ENCODE data around the gene NHS. TPM values are rescaled to one million over a fixed set of nuclear protein-coding genes. Genes with fewer than 3 reads are reported as not detected.
A peak's percentile ranks its signal among the peaks of the same experiment; 100 is the strongest.

Gene NHS
- total and polyA plus RNA-seq, 4 donors, result 14.1 to 17.7 (median 15.8) TPM

- H3K4me1 ChIP-seq (ENCODE audit: control insufficient read depth, insufficient read depth, low read length), result no peaks in the 10 kb centered on the region
- no peaks in the 10 kb centered on the region for H3K36me3 ChIP-seq (ENCODE audit: control insufficient read depth, insufficient read depth, low read length)
- no peak overlapping the region for H3K27ac ChIP-seq (ENCODE audit: low read depth, low read length)
- WGBS (ENCODE audit: insufficient coverage), result 38% methylated on average over 3 of the region's 4 CpGs
- no peak overlapping the region for H3K4me3 ChIP-seq (ENCODE audit: low read depth, low read length)
- no peaks in the 10 kb centered on the region for H3K9me3 ChIP-seq (ENCODE audit: control insufficient read depth, insufficient read depth, low read length)
- H3K27me3 ChIP-seq (ENCODE audit: control insufficient read depth, insufficient read depth, low read length), result peaks cover 72% of the 10 kb centered on the region
- DNase-seq (ENCODE audit: low read depth in 4 of 6, low spot score in 6 of 6), result peak in 2 of 6 donors; percentile 69 to 86
Observed at GRCh38 chrX:17459008-17459611, 84.1 kb downstream of the NHS start.

- H3K36me3 ChIP-seq (ENCODE audit: control insufficient read depth, insufficient read depth, low read length), result no peaks in the 10 kb centered on the region
- no peaks in the 10 kb centered on the region for H3K9me3 ChIP-seq (ENCODE audit: control insufficient read depth, insufficient read depth, low read length)
- WGBS (ENCODE audit: insufficient coverage), result no CpG with 5 or more reads among the region's 1 CpG
- no peak overlapping the region for H3K27ac ChIP-seq (ENCODE audit: low read depth, low read length)
- peaks cover 72% of the 10 kb centered on the region for H3K27me3 ChIP-seq (ENCODE audit: control insufficient read depth, insufficient read depth, low read length)
- peak in 2 of 6 donors; percentile 15 to 83 for DNase-seq (ENCODE audit: low read depth in 4 of 6, low spot score in 6 of 6)
- H3K4me3 ChIP-seq (ENCODE audit: low read depth, low read length), result no peak overlapping the region
- no peaks in the 10 kb centered on the region for H3K4me1 ChIP-seq (ENCODE audit: control insufficient read depth, insufficient read depth, low read length)
Observed at GRCh38 chrX:17459661-17460060, 84.7 kb downstream of the NHS start.

GRCh38 chrX:17462881-17463280 lies 87.9 kb downstream of the NHS start:
- Histone ChIP-seq H3K4me1 (ENCODE audit: control insufficient read depth, insufficient read depth, low read length) (no peaks in the 10 kb centered on the region), H3K9me3 (ENCODE audit: control insufficient read depth, insufficient read depth, low read length) (no peaks in the 10 kb centered on the region), H3K4me3 (ENCODE audit: low read depth, low read length) (no peak overlapping the region), H3K27me3 (ENCODE audit: control insufficient read depth, insufficient read depth, low read length) (peaks cover 66% of the 10 kb centered on the region), H3K27ac (ENCODE audit: low read depth, low read length) (no peak overlapping the region), H3K36me3 (ENCODE audit: control insufficient read depth, insufficient read depth, low read length) (no peaks in the 10 kb centered on the region)
- no peak for DNase-seq (ENCODE audit: low read depth in 4 of 6, low spot score in 6 of 6)
- WGBS (ENCODE audit: insufficient coverage), result no CpG with 5 or more reads among the region's 1 CpG

- no peak overlapping the region for H3K27ac ChIP-seq (ENCODE audit: low read depth, low read length)
- H3K36me3 ChIP-seq (ENCODE audit: control insufficient read depth, insufficient read depth, low read length), result no peaks in the 10 kb centered on the region
- no peak for DNase-seq (ENCODE audit: low read depth in 4 of 6, low spot score in 6 of 6)
- no peaks in the 10 kb centered on the region for H3K9me3 ChIP-seq (ENCODE audit: control insufficient read depth, insufficient read depth, low read length)
- H3K4me1 ChIP-seq (ENCODE audit: control insufficient read depth, insufficient read depth, low read length), result no peaks in the 10 kb centered on the region
- H3K27me3 ChIP-seq (ENCODE audit: control insufficient read depth, insufficient read depth, low read length), result peaks cover 58% of the 10 kb centered on the region
- no peak overlapping the region for H3K4me3 ChIP-seq (ENCODE audit: low read depth, low read length)
Observed at GRCh38 chrX:17464194-17464593, 89.2 kb downstream of the NHS start.

DNA sequence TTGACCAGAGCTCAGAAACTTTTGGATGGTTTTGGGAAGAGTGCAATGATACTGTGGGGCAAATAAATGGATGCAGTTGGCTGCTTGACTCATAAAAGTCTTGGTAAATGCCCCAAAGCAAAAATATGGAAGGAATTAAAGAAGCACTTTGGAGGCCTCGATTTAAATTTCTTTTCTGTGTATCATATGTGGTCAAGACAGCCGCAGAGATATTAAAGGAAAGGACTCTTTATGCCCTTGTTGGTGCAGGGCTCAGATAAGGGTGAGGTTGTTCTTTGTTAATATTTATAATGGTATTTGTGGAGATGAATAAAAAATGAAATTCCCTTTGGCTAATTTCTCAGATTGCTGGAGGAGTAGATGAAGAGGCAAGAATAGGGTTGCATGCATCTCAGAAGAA lies 90.2 kb downstream of the NHS start:
- Histone ChIP-seq H3K27ac (ENCODE audit: low read depth, low read length) (no peak overlapping the region), H3K4me3 (ENCODE audit: low read depth, low read length) (no peak overlapping the region), H3K9me3 (ENCODE audit: control insufficient read depth, insufficient read depth, low read length) (no peaks in the 10 kb centered on the region), H3K4me1 (ENCODE audit: control insufficient read depth, insufficient read depth, low read length) (no peaks in the 10 kb centered on the region), H3K27me3 (ENCODE audit: control insufficient read depth, insufficient read depth, low read length) (peaks cover 57% of the 10 kb centered on the region), H3K36me3 (ENCODE audit: control insufficient read depth, insufficient read depth, low read length) (no peaks in the 10 kb centered on the region)
- no peak for DNase-seq (ENCODE audit: low read depth in 4 of 6, low spot score in 6 of 6)
- 86% methylated on average over 2 of the region's 2 CpGs for WGBS (ENCODE audit: insufficient coverage)

GRCh38 chrX:17465802-17466201 lies 90.8 kb downstream of the NHS start:
- Histone ChIP-seq H3K27ac (ENCODE audit: low read depth, low read length) (no peak overlapping the region), H3K4me3 (ENCODE audit: low read depth, low read length) (no peak overlapping the region), H3K36me3 (ENCODE audit: control insufficient read depth, insufficient read depth, low read length) (no peaks in the 10 kb centered on the region), H3K9me3 (ENCODE audit: control insufficient read depth, insufficient read depth, low read length) (no peaks in the 10 kb centered on the region), H3K27me3 (ENCODE audit: control insufficient read depth, insufficient read depth, low read length) (peaks cover 57% of the 10 kb centered on the region), H3K4me1 (ENCODE audit: control insufficient read depth, insufficient read depth, low read length) (no peaks in the 10 kb centered on the region)
- no peak for DNase-seq (ENCODE audit: low read depth in 4 of 6, low spot score in 6 of 6)
- 86% methylated on average over 2 of the region's 4 CpGs for WGBS (ENCODE audit: insufficient coverage)

GRCh38 chrX:17470136-17470535 lies 95.1 kb downstream of the NHS start:
- Histone ChIP-seq H3K9me3 (ENCODE audit: control insufficient read depth, insufficient read depth, low read length) (no peaks in the 10 kb centered on the region), H3K36me3 (ENCODE audit: control insufficient read depth, insufficient read depth, low read length) (no peaks in the 10 kb centered on the region), H3K27me3 (ENCODE audit: control insufficient read depth, insufficient read depth, low read length) (peaks cover 46% of the 10 kb centered on the region), H3K27ac (ENCODE audit: low read depth, low read length) (no peak overlapping the region), H3K4me3 (ENCODE audit: low read depth, low read length) (no peak overlapping the region), H3K4me1 (ENCODE audit: control insufficient read depth, insufficient read depth, low read length) (no peaks in the 10 kb centered on the region)
- no peak for DNase-seq (ENCODE audit: low read depth in 4 of 6, low spot score in 6 of 6)
- WGBS (ENCODE audit: insufficient coverage), result 93% methylated on average over 3 of the region's 6 CpGs

GRCh38 chrX:17471121-17471520 lies 96.1 kb downstream of the NHS start:
- H3K4me1 ChIP-seq (ENCODE audit: control insufficient read depth, insufficient read depth, low read length), result no peaks in the 10 kb centered on the region
- H3K36me3 ChIP-seq (ENCODE audit: control insufficient read depth, insufficient read depth, low read length), result no peaks in the 10 kb centered on the region
- peaks cover 41% of the 10 kb centered on the region for H3K27me3 ChIP-seq (ENCODE audit: control insufficient read depth, insufficient read depth, low read length)
- no peaks in the 10 kb centered on the region for H3K9me3 ChIP-seq (ENCODE audit: control insufficient read depth, insufficient read depth, low read length)
- no peak overlapping the region for H3K27ac ChIP-seq (ENCODE audit: low read depth, low read length)
- WGBS (ENCODE audit: insufficient coverage), result no CpG with 5 or more reads among the region's 2 CpGs
- H3K4me3 ChIP-seq (ENCODE audit: low read depth, low read length), result no peak overlapping the region
- no peak for DNase-seq (ENCODE audit: low read depth in 4 of 6, low spot score in 6 of 6)

DNA sequence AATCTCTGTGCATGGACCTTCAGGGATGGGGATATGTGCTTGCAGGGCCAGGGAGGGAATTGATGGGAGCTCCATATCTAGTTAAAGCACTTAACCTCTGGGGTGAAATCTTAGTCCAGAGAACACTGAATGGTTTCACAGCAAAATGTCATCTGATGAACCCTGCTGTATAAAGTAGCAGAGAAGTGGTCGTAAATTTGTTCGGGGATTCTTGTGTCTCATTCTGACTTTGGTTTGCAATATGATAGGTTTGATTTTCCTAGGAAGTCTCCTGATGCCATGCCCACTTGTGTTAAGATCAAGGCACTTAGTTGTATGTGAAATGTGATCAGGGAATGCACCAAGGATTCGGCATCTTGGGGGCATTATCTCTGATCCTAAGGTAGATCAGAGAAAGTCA lies 96.9 kb downstream of the NHS start:
- Histone ChIP-seq H3K4me1 (ENCODE audit: control insufficient read depth, insufficient read depth, low read length) (no peaks in the 10 kb centered on the region), H3K9me3 (ENCODE audit: control insufficient read depth, insufficient read depth, low read length) (no peaks in the 10 kb centered on the region), H3K27me3 (ENCODE audit: control insufficient read depth, insufficient read depth, low read length) (peaks cover 34% of the 10 kb centered on the region), H3K27ac (ENCODE audit: low read depth, low read length) (no peak overlapping the region), H3K36me3 (ENCODE audit: control insufficient read depth, insufficient read depth, low read length) (no peaks in the 10 kb centered on the region), H3K4me3 (ENCODE audit: low read depth, low read length) (no peak overlapping the region)
- DNase-seq (ENCODE audit: low read depth in 4 of 6, low spot score in 6 of 6), result no peak
- WGBS (ENCODE audit: insufficient coverage), result 77% methylated on average over 3 of the region's 3 CpGs

DNA sequence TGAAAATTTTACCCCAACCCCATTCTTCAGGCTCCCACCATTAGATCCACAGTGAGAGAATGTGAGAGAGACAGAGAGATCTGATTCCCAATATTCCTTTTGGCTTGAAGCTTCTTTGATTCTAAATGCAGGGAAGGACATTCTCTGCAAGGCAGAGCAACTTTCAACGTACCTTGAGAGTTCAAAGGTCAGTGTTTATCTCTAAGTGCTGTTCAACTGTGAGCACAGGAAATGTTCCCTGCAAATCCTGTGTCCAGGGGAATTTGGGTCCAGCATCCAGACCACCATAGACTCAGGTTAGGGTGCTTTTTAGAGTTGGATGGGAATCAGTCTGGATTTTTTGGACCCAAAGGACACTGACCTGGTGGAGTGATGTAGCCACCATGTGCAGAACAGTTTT lies 97.4 kb downstream of the NHS start:
- no peak overlapping the region for H3K27ac ChIP-seq (ENCODE audit: low read depth, low read length)
- H3K4me3 ChIP-seq (ENCODE audit: low read depth, low read length), result no peak overlapping the region
- peaks cover 39% of the 10 kb centered on the region for H3K27me3 ChIP-seq (ENCODE audit: control insufficient read depth, insufficient read depth, low read length)
- H3K4me1 ChIP-seq (ENCODE audit: control insufficient read depth, insufficient read depth, low read length), result no peaks in the 10 kb centered on the region
- WGBS (ENCODE audit: insufficient coverage), result 38% methylated on average over 1 of the region's 1 CpG
- DNase-seq (ENCODE audit: low read depth in 4 of 6, low spot score in 6 of 6), result no peak
- no peaks in the 10 kb centered on the region for H3K9me3 ChIP-seq (ENCODE audit: control insufficient read depth, insufficient read depth, low read length)
- H3K36me3 ChIP-seq (ENCODE audit: control insufficient read depth, insufficient read depth, low read length), result no peaks in the 10 kb centered on the region

Data from spinal cord (tissue), 10 donors.